H1 (cell line): ENCODE measurements around the gene RABGAP1. TPM values are rescaled to one million over a fixed set of nuclear protein-coding genes. Genes with fewer than 3 reads are reported as not detected.

Experiments used
- CTCF ChIA-PET: fragments of 300-600 bp; sonication (Branson Sonifier 250); formaldehyde crosslinking; loops from one replicate; lab custom pipeline; 2021; ENCODE audit not compliant: partially characterized antibody; lab: Charles Lee
- POLR2A ChIA-PET: fragments of 300-600 bp; sonication (Branson Sonifier 250); formaldehyde crosslinking; loops from one replicate; lab custom pipeline; 2021; ENCODE audit warnings: inconsistent platforms; ENCODE audit not compliant: partially characterized antibody; lab: Charles Lee
- DNase-seq, 2 experiments: peaks; one replicate each; pipeline versions ENCODE4 v3.0.0 to v3.0.0-alpha.2; 2010 to 2022; ENCODE audit warnings: low spot score in 2 of 2, low read depth in 1 of 2, mixed read lengths in 1 of 2
- FAIRE-seq: peaks from 2 replicates; lab custom pipeline; 2011; peaks lifted over from hg19 to GRCh38; lab: Jason Lieb, UNC
- H2AFZ ChIP-seq: 2 replicates; pipeline ENCODE4 v1.8.1; 2012; ENCODE audit warnings: low read length, inconsistent platforms
- H2AK5ac ChIP-seq: 2 replicates; pipeline ENCODE4 v1.6.1; 2013; ENCODE audit warnings: low read depth, low read length
- H2BK120ac ChIP-seq: replicated peaks from 2 replicates; pipeline ENCODE3; 2013; ENCODE audit warnings: low read depth, low read length, inconsistent platforms
- H2BK12ac ChIP-seq: 2 replicates; pipeline ENCODE4 v1.6.1; 2013; ENCODE audit warnings: low read depth, low read length
- H2BK15ac ChIP-seq: 2 replicates; pipeline ENCODE4 v1.6.1; 2013; ENCODE audit warnings: low read length
- H2BK20ac ChIP-seq: 2 replicates; pipeline ENCODE4 v1.6.1; 2013; ENCODE audit warnings: low read length
- H2BK5ac ChIP-seq: 2 replicates; pipeline ENCODE4 v1.6.1; 2013; ENCODE audit warnings: low read depth, low read length
- H3K14ac ChIP-seq: 2 replicates; pipeline ENCODE4 v1.6.1; 2013; ENCODE audit warnings: inconsistent platforms; ENCODE audit not compliant: insufficient read length
- H3K18ac ChIP-seq: 2 replicates; pipeline ENCODE4 v1.6.1; 2013; ENCODE audit warnings: low read length; ENCODE audit errors: extremely low read depth
- H3K23ac ChIP-seq: 2 replicates; pipeline ENCODE4 v1.6.1; 2013; ENCODE audit warnings: inconsistent platforms; ENCODE audit not compliant: insufficient read length
- H3K23me2 ChIP-seq: 2 replicates; pipeline ENCODE4 v1.6.1; 2013; ENCODE audit warnings: low read depth, low read length
- H3K27ac ChIP-seq: 2 replicates; pipeline ENCODE4 v1.6.1; 2011; ENCODE audit warnings: low read depth, low read length, inconsistent platforms
- H3K27me3 ChIP-seq, 4 experiments: replicated peaks in 1 of 4; 1 replicate in 1 of 4; 2 replicates in 3 of 4; pipeline versions ENCODE4 v1.6.1 to v1.8.1; 2011 to 2013; ENCODE audit warnings: low read length in 3 of 4, mild to moderate bottlenecking in 3 of 4, inconsistent platforms in 2 of 4, mixed read lengths in 2 of 4, moderate library complexity in 1 of 4; ENCODE audit not compliant: control insufficient read depth in 3 of 4, insufficient read depth in 3 of 4; ENCODE audit errors: extremely low read depth in 1 of 4
- H3K36me3 ChIP-seq, 4 experiments: 2 replicates each; pipeline versions ENCODE4 v1.6.1 to v1.8.1; 2011 to 2013; ENCODE audit warnings: mild to moderate bottlenecking in 4 of 4, low read length in 3 of 4, moderate library complexity in 2 of 4, control low read depth in 1 of 4, inconsistent platforms in 1 of 4; ENCODE audit not compliant: insufficient read depth in 4 of 4, control insufficient read depth in 2 of 4
- H3K4ac ChIP-seq: replicated peaks from 2 replicates; pipeline ENCODE3; 2013; ENCODE audit warnings: low read length, low read depth, mixed read lengths, inconsistent platforms; ENCODE audit not compliant: insufficient read length
- H3K4me1 ChIP-seq, 4 experiments: replicated peaks in 1 of 4; 1 replicate in 1 of 4; 2 replicates in 3 of 4; pipeline versions ENCODE4 v1.6.1 to v1.8.1; 2011 to 2013; ENCODE audit warnings: low read length in 3 of 4, inconsistent platforms in 2 of 4, mixed read lengths in 1 of 4; ENCODE audit not compliant: insufficient read depth in 4 of 4, control insufficient read depth in 3 of 4
- H3K4me2 ChIP-seq, 2 experiments: 2 replicates each; pipeline versions ENCODE4 v1.6.1 to v1.8.1; 2011 to 2013; ENCODE audit warnings: low read depth in 2 of 2, low read length in 2 of 2, control low read depth in 1 of 2, inconsistent platforms in 1 of 2, mild to moderate bottlenecking in 1 of 2; ENCODE audit not compliant: insufficient read depth in 1 of 2
- H3K4me3 ChIP-seq, 4 experiments: fragments of 200-600, 300-600 bp in 1 of 4; sonication (generic), shearing (Covaris generic), sonication (Bioruptor Twin) in 1 of 4; 2 replicates each; pipeline versions ENCODE4 v1.5.1 to v1.8.1; 2011 to 2016; ENCODE audit warnings: low read length in 4 of 4, low read depth in 3 of 4, control low read depth in 2 of 4, inconsistent platforms in 2 of 4, mild to moderate bottlenecking in 2 of 4, mixed read lengths in 1 of 4, moderate library complexity in 1 of 4; ENCODE audit not compliant: insufficient read depth in 2 of 4; ENCODE audit errors: extremely low read depth in 1 of 4
- H3K56ac ChIP-seq: replicated peaks from 2 replicates; pipeline ENCODE3; 2013; ENCODE audit warnings: low read depth, mild to moderate bottlenecking, mixed read lengths, low read length, inconsistent platforms; ENCODE audit not compliant: insufficient read length
- H3K79me1 ChIP-seq: 2 replicates; pipeline ENCODE4 v1.6.1; 2013; ENCODE audit warnings: low read depth, low read length, control low read depth
- H3K79me2 ChIP-seq, 2 experiments: 2 replicates each; pipeline versions ENCODE4 v1.6.1 to v1.8.1; 2012 to 2013; ENCODE audit warnings: low read length in 2 of 2, mild to moderate bottlenecking in 2 of 2, inconsistent platforms in 1 of 2; ENCODE audit not compliant: insufficient read depth in 2 of 2, control insufficient read depth in 1 of 2
- H3K9ac ChIP-seq, 4 experiments: replicated peaks in 1 of 4; 1 replicate in 1 of 4; 2 replicates in 3 of 4; pipeline versions ENCODE4 v1.6.1 to v1.8.1; 2011 to 2013; ENCODE audit warnings: low read depth in 3 of 4, low read length in 3 of 4, control low read depth in 2 of 4, mild to moderate bottlenecking in 2 of 4, moderate library complexity in 2 of 4, inconsistent platforms in 1 of 4; ENCODE audit errors: extremely low read depth in 1 of 4
- H3K9me3 ChIP-seq, 2 experiments: 2 replicates each; pipeline versions ENCODE4 v1.6.1 to v1.8.1; 2012 to 2013; ENCODE audit warnings: mild to moderate bottlenecking in 2 of 2, moderate library complexity in 2 of 2, control low read depth in 1 of 2, inconsistent platforms in 1 of 2, low read depth in 1 of 2, low read length in 1 of 2, mixed read lengths in 1 of 2; ENCODE audit not compliant: insufficient read depth in 2 of 2
- H4K20me1 ChIP-seq, 2 experiments: replicated peaks in 1 of 2; 2 replicates each; pipeline versions ENCODE3 to v1.8.1; 2011 to 2013; ENCODE audit warnings: inconsistent platforms in 2 of 2, low read length in 2 of 2, mild to moderate bottlenecking in 1 of 2; ENCODE audit not compliant: insufficient read depth in 2 of 2, control insufficient read depth in 1 of 2
- H4K5ac ChIP-seq: 2 replicates; pipeline ENCODE4 v1.6.1; 2013; ENCODE audit warnings: low read length, low read depth, mixed read lengths, inconsistent platforms; ENCODE audit not compliant: insufficient read length
- H4K8ac ChIP-seq: 2 replicates; pipeline ENCODE4 v1.8.0; 2013; ENCODE audit warnings: mild to moderate bottlenecking, moderate library complexity, low read length, inconsistent platforms; ENCODE audit not compliant: insufficient read depth; ENCODE audit errors: extremely low read depth
- H4K91ac ChIP-seq: replicated peaks from 2 replicates; pipeline ENCODE3; 2013; ENCODE audit warnings: low read length, mixed read lengths, inconsistent platforms; ENCODE audit not compliant: insufficient read length
- CBX5 ChIP-seq: fragments of 300-800, 300-1000 bp; sonication (generic); IDR thresholded peaks from 2 replicates; pipeline ENCODE4 v1.7.1; 2016; ENCODE audit warnings: antibody characterized with exemption, low read length, low read depth
- CREB1 ChIP-seq: IDR thresholded peaks from 2 replicates; pipeline ENCODE4 v1.6.1; 2012; ENCODE audit warnings: inconsistent platforms
- EZH2 ChIP-seq: fragments of 200-600 bp; sonication (generic); IDR thresholded peaks from 2 replicates; pipeline ENCODE4 v1.7.1; 2012; ENCODE audit warnings: low read depth, mild to moderate bottlenecking, moderate library complexity, low read length, inconsistent platforms; ENCODE audit not compliant: severe bottlenecking
- HDAC2 ChIP-seq, 2 experiments: fragments of 300-600 bp in 1 of 2; sonication (generic) in 1 of 2; IDR thresholded peaks; 2 replicates each; pipeline ENCODE4 v1.6.1; 2011 to 2012; ENCODE audit warnings: low read depth in 2 of 2, low read length in 2 of 2, mild to moderate bottlenecking in 2 of 2, moderate library complexity in 2 of 2, borderline replicate concordance in 1 of 2, inconsistent platforms in 1 of 2
- HDAC6 ChIP-seq: IDR thresholded peaks from one replicate; pipeline ENCODE4 v1.7.1; 2012; ENCODE audit warnings: low read depth, mild to moderate bottlenecking, inconsistent platforms, low read length, moderate library complexity
- PHF8 ChIP-seq: fragments of 200-600 bp; sonication (generic); conservative IDR thresholded peaks from 2 replicates; pipeline ENCODE4 v1.7.1; 2012; ENCODE audit warnings: low read depth, mild to moderate bottlenecking, inconsistent platforms, low read length, moderate library complexity
- RAD21 ChIP-seq, 2 experiments: IDR thresholded peaks in 1 of 2; conservative IDR thresholded peaks in 1 of 2; 2 replicates each; pipeline ENCODE4 v1.6.1; 2011; ENCODE audit warnings: low read depth in 2 of 2, low read length in 2 of 2, improper control_type of control experiment in 1 of 2, inconsistent platforms in 1 of 2, mild to moderate bottlenecking in 1 of 2, moderate library complexity in 1 of 2
- RBBP5 ChIP-seq: IDR thresholded peaks from 2 replicates; pipeline ENCODE4 v1.7.1; 2012; ENCODE audit warnings: low read depth, mild to moderate bottlenecking, inconsistent platforms, low read length, moderate library complexity, borderline replicate concordance
- RNF2 ChIP-seq: fragments of 200-900, 300-1000 bp; sonication (generic); IDR thresholded peaks from 2 replicates; pipeline ENCODE4 v1.7.1; 2016; ENCODE audit warnings: borderline replicate concordance, low read depth, mild to moderate bottlenecking, antibody characterized with exemption, low read length; ENCODE audit not compliant: poor library complexity, severe bottlenecking; ENCODE audit errors: missing control alignments
- SP2 ChIP-seq: IDR thresholded peaks from 2 replicates; pipeline ENCODE4 v1.6.1; 2012; ENCODE audit warnings: mild to moderate bottlenecking, low read length, inconsistent platforms
- SP4 ChIP-seq: IDR thresholded peaks from 2 replicates; pipeline ENCODE4 v1.6.1; 2012; ENCODE audit warnings: low read length, inconsistent platforms
- TAF1 ChIP-seq: IDR thresholded peaks from 2 replicates; pipeline ENCODE4 v1.6.1; 2011; ENCODE audit warnings: mild to moderate bottlenecking, low read depth, low read length
- TCF12 ChIP-seq: IDR thresholded peaks from 2 replicates; pipeline ENCODE4 v1.6.1; 2011; ENCODE audit warnings: low read depth, mild to moderate bottlenecking, low read length
- ZNF274 ChIP-seq: IDR thresholded peaks from 2 replicates; pipeline ENCODE4 v1.7.0; 2012; ENCODE audit warnings: low read length, borderline replicate concordance; ENCODE audit errors: extremely low read depth
- WGBS, 2 experiments: shearing (Covaris generic) in 1 of 2; methylation state at CpG; one replicate each; pipeline versions ENCODE4 v1.1.6 to v1.1.7; 2013 to 2015; ENCODE audit warnings: low lambda C conversion rate in 2 of 2, mixed read lengths in 2 of 2, inconsistent platforms in 1 of 2, low coverage in 1 of 2, missing lambda C conversion rate in 1 of 2; ENCODE audit not compliant: insufficient replicate concordance in 2 of 2, insufficient coverage in 1 of 2, insufficient read length in 1 of 2; ENCODE audit errors: extremely low coverage in 1 of 2, missing lambda C conversion rate in 1 of 2; 5-methylcytosine and 5-hydroxymethylcytosine counted together
- polyA plus RNA-seq, 7 experiments: library from polyadenylated mRNA; depleted of rRNA in 3 of 7; stranded (reverse) in 5 of 7; unstranded in 2 of 7; fragments of >200 nt in 5 of 7; fragments of 200-250 nt in 2 of 7; gene quantifications; 1 replicate in 5 of 7; 2 replicates in 1 of 7; 4 replicates in 1 of 7; pipeline versions ENCODE4 v1.2.1 to v1.2.3, GENCODE V29; 2011 to 2013; ENCODE audit warnings: missing spikeins in 2 of 7, mixed read lengths in 2 of 7
- total RNA-seq: library from RNA; stranded (reverse); fragmentation: NEBNext Ultra II Directional; extraction: Animal tissue kit (Norgen Biotek cat#: 25700); gene quantifications from 2 replicates; pipeline ENCODE4 v1.2.1, GENCODE V29; 2021

The RABGAP1 gene
- total and polyA plus RNA-seq, 2 of the 8 experiments (the other 6 are each of a cell fraction or from before 2014, with no cell fraction given): 15.7 to 38.3 TPM

DNA sequence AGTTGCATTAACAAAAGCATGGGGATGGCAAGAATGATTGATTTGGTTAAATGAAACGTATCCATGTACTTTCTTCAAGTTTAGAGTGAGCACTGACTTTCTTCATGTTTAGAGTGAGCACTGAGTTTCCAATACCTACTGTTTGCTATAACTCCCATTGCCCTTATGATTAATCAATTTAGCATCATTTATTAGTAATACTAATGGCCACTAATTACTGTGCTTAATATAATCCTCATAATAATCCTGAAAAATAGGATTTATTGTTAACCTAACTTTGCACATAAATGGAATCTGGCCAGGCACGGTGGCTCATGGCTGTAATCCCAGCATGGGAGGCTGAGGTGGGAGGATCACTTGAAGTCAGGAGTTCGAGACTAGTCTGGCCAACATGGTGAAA, 70.6 kb downstream of the RABGAP1 start:
- H3K27me3 ChIP-seq: no peaks in the 10 kb centered on the region
- no peak overlapping the region for H2AK5ac ChIP-seq
- peaks cover 5 to 60% (median 15%) of the 10 kb centered on the region in 4 experiments; a peak in 4 of 8 replicates for H3K36me3 ChIP-seq
- no peaks in the 10 kb centered on the region for H4K20me1 ChIP-seq
- no peak overlapping the region for H2BK15ac ChIP-seq
- H2BK20ac ChIP-seq: no peak overlapping the region
- FAIRE-seq: no peak
- no peak overlapping the region for H3K9ac ChIP-seq
- no peaks in the 10 kb centered on the region for H3K79me2 ChIP-seq
- no peak overlapping the region for H4K5ac ChIP-seq
- H3K9me3 ChIP-seq: no peaks in the 10 kb centered on the region
- no peak overlapping the region for H2AFZ ChIP-seq
- H4K91ac ChIP-seq: no peak overlapping the region
- H3K14ac ChIP-seq: no peak overlapping the region
- no peaks in the 10 kb centered on the region for H3K79me1 ChIP-seq
- H3K4me3 ChIP-seq: no peak overlapping the region
- no peaks in the 10 kb centered on the region for H3K4me1 ChIP-seq
- no peak overlapping the region for H3K23ac ChIP-seq
- no peak overlapping the region for H3K4me2 ChIP-seq
- DNase-seq: no peak
- no peak overlapping the region for H3K18ac ChIP-seq
- H2BK12ac ChIP-seq: no peak overlapping the region
- no peaks in the 10 kb centered on the region for H3K23me2 ChIP-seq
- POLR2A ChIA-PET: interaction anchor here (0.7 to 1.3 kb wide), 2 partner anchors 12 to 24 kb away, joined by 3 read pairs; no protein-coding TSS in a partner anchor
- H3K27ac ChIP-seq: no peak overlapping the region
- no peak overlapping the region for H2BK120ac ChIP-seq
- CTCF ChIA-PET: no interaction called here
- no peak overlapping the region for H2BK5ac ChIP-seq
- no peak overlapping the region for H4K8ac ChIP-seq
- WGBS, 2 experiments: 88% methylated on average over 3 of the region's 3 CpGs; no CpG with 5 or more reads in 1 of the 2 experiments
- H3K4ac ChIP-seq: no peak overlapping the region
- H3K56ac ChIP-seq: no peak overlapping the region
- TF ChIP-seq HDAC2 (IDR thresholded peaks at IDR 0.05; ENCODE audit: borderline replicate concordance in 1 of 2, low read depth in 2 of 2, low read length in 2 of 2) (no peak), RAD21 (IDR thresholded peaks at IDR 0.05 in 1 of 2, conservative IDR thresholded peaks at IDR 0.05 in 1 of 2; ENCODE audit: low read depth in 2 of 2, low read length in 2 of 2) (no peak), TAF1 (no peak), ZNF274 (no peak), TCF12 (no peak), RNF2 (no peak), HDAC6 (no peak), RBBP5 (no peak), PHF8 (no peak), CREB1 (no peak), SP2 (no peak), SP4 (no peak), EZH2 (no peak), CBX5 (no peak)
